WI38 (cell line): ENCODE measurements around the gene IPO7.

Experiments
- H3K4me3 ChIP-seq: 2 replicates; pipeline ENCODE4 v1.5.1; 2011; ENCODE audit warnings: low read depth, mild to moderate bottlenecking, control low read depth, low read length
- CTCF ChIP-seq: IDR thresholded peaks from 2 replicates; pipeline ENCODE4 v1.5.1; 2012; ENCODE audit warnings: low read depth, mild to moderate bottlenecking, control low read depth, low read length

The IPO7 gene

DNA sequence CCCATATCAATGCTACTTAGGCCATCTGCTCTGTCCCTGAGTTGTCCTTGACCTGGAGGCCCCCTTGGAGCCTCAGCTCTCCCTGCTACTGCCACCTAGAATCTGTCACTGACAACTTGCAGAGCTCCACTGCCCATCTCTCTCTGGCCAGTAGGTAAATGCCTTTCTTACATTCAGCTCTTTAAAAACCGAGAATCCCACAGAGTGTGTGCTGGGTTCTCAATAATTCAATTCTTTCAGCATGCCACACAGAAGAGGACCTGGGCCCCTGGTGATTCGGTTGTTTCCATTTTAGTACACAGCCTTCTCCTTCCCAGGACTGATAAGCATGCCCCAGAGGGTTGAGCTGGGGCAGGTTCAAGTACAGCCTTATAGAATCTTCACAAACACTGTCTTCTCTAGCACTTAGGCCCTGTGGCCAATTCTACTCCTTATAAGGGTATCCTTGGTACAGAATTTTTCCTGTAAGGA lies 22.0 kb upstream of the IPO7 start:
- no peak overlapping the region for H3K4me3 ChIP-seq
- no peak for TF ChIP-seq CTCF

DNA sequence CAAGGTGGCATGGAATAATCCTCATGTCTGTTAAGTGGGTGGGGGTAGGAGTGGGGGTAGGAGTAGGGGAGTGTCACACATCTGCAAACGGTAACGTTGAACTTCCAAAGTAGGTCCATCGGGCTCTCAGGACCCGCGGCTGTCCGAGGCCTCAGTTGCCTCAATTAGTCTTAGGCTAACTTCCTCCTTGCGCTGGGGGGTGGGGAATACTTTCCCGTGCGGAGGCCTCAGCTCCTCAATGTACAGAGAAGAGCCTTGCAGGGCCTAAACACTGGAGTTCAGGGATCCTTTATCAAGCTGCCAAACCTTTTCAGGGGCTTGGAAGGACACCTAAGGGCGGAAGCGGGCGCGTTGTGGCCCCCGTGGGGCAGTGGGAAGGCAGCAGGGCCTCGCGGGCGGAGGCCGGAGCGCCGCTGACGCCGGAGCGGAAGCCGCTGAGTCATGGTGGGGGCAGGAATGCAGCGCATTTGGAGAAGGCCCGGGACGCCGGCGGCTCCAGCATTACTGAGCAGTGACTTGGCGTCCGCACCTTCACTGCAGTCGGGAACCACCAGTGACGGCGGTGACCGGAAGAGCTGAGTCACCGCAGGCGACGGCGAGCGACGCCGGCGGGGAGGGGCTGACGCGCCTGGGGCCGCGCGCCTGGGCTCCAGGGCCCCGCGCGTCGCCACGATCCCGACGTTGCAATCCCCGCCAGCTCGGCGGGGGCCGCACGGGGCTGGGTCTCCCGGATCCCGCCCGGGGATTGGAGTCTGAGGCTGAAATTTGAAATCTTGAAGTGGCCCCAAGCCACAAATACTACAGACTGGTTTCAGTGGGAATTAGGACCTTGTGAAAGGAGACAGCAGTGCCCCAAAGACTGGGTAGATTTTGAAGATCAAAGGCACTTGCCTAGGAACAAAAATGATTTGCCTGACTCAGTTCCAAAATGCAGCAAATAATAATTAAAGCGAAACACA lies 20.2 kb upstream of the IPO7 start:
- peak overlapping the region; percentile 15 for H3K4me3 ChIP-seq
- no peak for TF ChIP-seq CTCF

GRCh38 chr11:9367551-9367950 lies 16.9 kb upstream of the IPO7 start:
- H3K4me3 ChIP-seq: no peak overlapping the region
- no peak for TF ChIP-seq CTCF

GRCh38 chr11:9377036-9377435 lies 7.4 kb upstream of the IPO7 start:
- no peak for TF ChIP-seq CTCF
- H3K4me3 ChIP-seq: no peak overlapping the region

DNA sequence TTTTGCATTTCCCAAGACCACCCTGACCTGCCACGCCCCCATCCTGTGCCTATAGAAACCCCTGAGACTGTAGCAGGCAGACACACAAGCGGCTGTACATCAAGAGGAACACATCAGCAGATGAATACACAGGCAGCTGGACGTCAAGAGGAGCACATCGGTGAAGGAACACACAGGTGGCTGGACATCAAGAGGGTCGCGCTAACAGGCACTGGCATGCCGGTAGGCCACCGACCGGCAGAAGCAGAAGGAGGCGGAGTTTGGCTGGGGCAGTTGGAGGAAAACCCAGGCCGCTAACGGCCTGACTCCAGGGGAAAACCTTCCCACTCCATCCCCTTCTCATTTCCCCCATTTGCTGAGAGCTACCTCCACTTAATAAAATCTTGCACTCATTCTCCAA lies 5.4 kb upstream of the IPO7 start:
- no peak for TF ChIP-seq CTCF
- no peak overlapping the region for H3K4me3 ChIP-seq

DNA sequence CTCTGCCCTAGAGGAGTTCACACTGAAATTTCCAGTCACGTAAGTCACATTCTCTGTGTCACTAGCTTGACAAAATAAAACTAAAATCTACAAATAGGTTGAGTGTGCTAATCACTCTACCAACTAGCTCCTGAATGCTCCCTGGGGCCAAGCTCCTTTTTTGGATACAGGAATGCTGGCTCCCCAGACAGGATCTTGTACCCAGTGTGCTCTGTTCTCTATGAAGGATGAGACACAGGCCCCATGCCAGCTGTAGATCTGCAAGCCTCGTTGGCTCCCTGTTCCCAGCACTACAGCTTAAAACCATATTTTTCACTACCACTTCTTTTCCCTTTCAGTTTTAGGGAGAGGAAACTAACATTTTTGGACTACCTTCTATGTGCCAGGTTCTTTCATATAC lies 3.7 kb upstream of the IPO7 start:
- no peak overlapping the region for H3K4me3 ChIP-seq
- TF ChIP-seq CTCF: no peak

- peak overlapping the region; percentile 92 for H3K4me3 ChIP-seq
- no peak for TF ChIP-seq CTCF
Measured at GRCh38 chr11:9385327-9385899, 961 bp downstream of the IPO7 start.
